Renal pelvis (tissue), 4 donors: ENCODE measurements around the gene COPA. TPM values are rescaled to one million over a fixed set of nuclear protein-coding genes. Genes with fewer than 3 reads are reported as not detected.

ENCODE experiments used
- DNase-seq: peaks from one replicate; pipeline ENCODE4 v3.0.0-alpha.2; 2013
- polyA plus RNA-seq, 3 donors: library from polyadenylated mRNA; unstranded; fragments of 120-200 nt; gene quantifications; one replicate each; pipeline ENCODE4 v1.2.1, GENCODE V29; 2013; ENCODE audit not compliant: insufficient read length in 3 of 3

The COPA gene
- polyA plus RNA-seq, 3 donors, result 146 to 186 (median 160) TPM

GRCh38 chr1:160239582-160240299 is 103.3 kb downstream of the COPA start:
- DNase-seq, result no peak

Other genes with a start within 250 kb of the COPA start
- gene IGSF8, start 244.6 kb downstream of the COPA start, polyA plus RNA-seq, result 10 to 100 TPM; 35.0 to 40.0 (median 39.6) TPM
- 1 to 10 TPM; 4.5 to 5.1 (median 5.0) TPM for gene ATP1A2, start 227.5 kb downstream of the COPA start, polyA plus RNA-seq
- gene ATP1A4, start 191.6 kb downstream of the COPA start, polyA plus RNA-seq, result under 1 TPM; 0.26 to 0.80 (median 0.30) TPM
- under 1 TPM; 0.30 to 0.99 (median 0.81) TPM for gene CASQ1, start 152.7 kb downstream of the COPA start, polyA plus RNA-seq
- gene PEA15, start 137.9 kb downstream of the COPA start, polyA plus RNA-seq, result 100 to 1,000 TPM in 2 of 3 donors, 10 to 100 TPM in 1; 96.6 to 114 (median 107) TPM
- 100 to 1,000 TPM; 194 to 279 (median 264) TPM for gene DCAF8, start 80.7 kb downstream of the COPA start, polyA plus RNA-seq
- gene PEX19, start 58.1 kb downstream of the COPA start, polyA plus RNA-seq, result 10 to 100 TPM; 82.3 to 86.5 (median 85.6) TPM
- gene NCSTN, start 133 bp upstream of the COPA start, polyA plus RNA-seq, result 100 to 1,000 TPM; 162 to 167 (median 167) TPM
- gene NHLH1, start 23.8 kb upstream of the COPA start, polyA plus RNA-seq, result under 1 TPM; 0.10 to 0.26 (median 0.18) TPM
- 10 to 100 TPM; 33.2 to 39.2 (median 38.4) TPM for gene VANGL2, start 57.3 kb upstream of the COPA start, polyA plus RNA-seq
- gene SLAMF6, start 180.0 kb upstream of the COPA start, polyA plus RNA-seq, result under 1 TPM; 0.09 to 0.30 (median 0.17) TPM
- 1 to 10 TPM in 2 of 3 donors, under 1 TPM in 1; 0.98 to 1.1 (median 1.0) TPM for gene CD84, start 236.2 kb upstream of the COPA start, polyA plus RNA-seq